Smooth muscle cell of the brain vasculature (primary cell): ENCODE results near the gene LAMA5.

Experiments used
- DNase-seq: peaks from one replicate; pipeline ENCODE4 v3.0.0-alpha.2; 2012; ENCODE audit warnings: low read depth, low spot score

Gene LAMA5

GRCh38 chr20:62316331-62317166, 50.6 kb downstream of the LAMA5 start:
- no peak for DNase-seq

- no peak for DNase-seq
Observed at GRCh38 chr20:62315773-62316172, 51.3 kb downstream of the LAMA5 start.

GRCh38 chr20:62314711-62315302, 52.3 kb downstream of the LAMA5 start:
- DNase-seq = no peak

- no peak for DNase-seq
Observed at GRCh38 chr20:62314339-62314638, 52.8 kb downstream of the LAMA5 start.

GRCh38 chr20:62313460-62314338, 53.4 kb downstream of the LAMA5 start:
- DNase-seq = no peak

GRCh38 chr20:62313021-62313420, 54.1 kb downstream of the LAMA5 start:
- DNase-seq = no peak

GRCh38 chr20:62312662-62312977, 54.5 kb downstream of the LAMA5 start:
- no peak for DNase-seq

GRCh38 chr20:62311832-62312661, 55.1 kb downstream of the LAMA5 start:
- DNase-seq = no peak

- DNase-seq = no peak
Observed at GRCh38 chr20:62311150-62311549, 56.0 kb downstream of the LAMA5 start.

- no peak for DNase-seq
Observed at GRCh38 chr20:62310757-62311121, 56.4 kb downstream of the LAMA5 start.

- no peak for DNase-seq
Observed at GRCh38 chr20:62309947-62310756, 57.0 kb downstream of the LAMA5 start.

- DNase-seq = no peak
Observed at GRCh38 chr20:62309198-62309944, 57.7 kb downstream of the LAMA5 start.

- no peak for DNase-seq
Observed at GRCh38 chr20:62308102-62308822, 58.9 kb downstream of the LAMA5 start.

- DNase-seq = no peak
Observed at GRCh38 chr20:62307226-62308101, 59.6 kb downstream of the LAMA5 start.

GRCh38 chr20:62306414-62307187, 60.5 kb downstream of the LAMA5 start:
- no peak for DNase-seq

- DNase-seq = no peak
Observed at GRCh38 chr20:62305765-62306413, 61.2 kb downstream of the LAMA5 start.

GRCh38 chr20:62305149-62305764, 61.9 kb downstream of the LAMA5 start:
- no peak for DNase-seq
